DND-41 (cell line): ENCODE data around the gene TXNRD1.

Source experiments
- ATAC-seq: fragments of 200-7000 bp; cut with Tn5 transposase; 3 replicates; pipeline ENCODE4 v1.9.1; 2021; ENCODE audit warnings: low read depth; ENCODE audit not compliant: insufficient read depth
- DNase-seq: peaks from one replicate; pipeline ENCODE4 v3.0.0-alpha.2; 2020
- H2AFZ ChIP-seq: 2 replicates; pipeline ENCODE4 v1.6.0; 2012; ENCODE audit warnings: low read depth, low read length
- H3K27ac ChIP-seq: 2 replicates; pipeline ENCODE4 v1.5.1; 2012; ENCODE audit warnings: low read length, inconsistent platforms
- H3K27me3 ChIP-seq: fragments of 200-600 bp; sonication (generic); 2 replicates; pipeline ENCODE4 v1.6.0; 2012; ENCODE audit warnings: low read length, mild to moderate bottlenecking, inconsistent platforms; ENCODE audit not compliant: insufficient read depth, poor library complexity
- H3K36me3 ChIP-seq: 2 replicates; pipeline ENCODE4 v1.5.1; 2012; ENCODE audit warnings: low read length, inconsistent platforms; ENCODE audit not compliant: insufficient read depth
- H3K4me1 ChIP-seq: 2 replicates; pipeline ENCODE4 v1.5.1; 2012; ENCODE audit warnings: mild to moderate bottlenecking, low read length; ENCODE audit not compliant: insufficient read depth
- H3K4me2 ChIP-seq: 2 replicates; pipeline ENCODE4 v1.6.0; 2012; ENCODE audit warnings: mild to moderate bottlenecking, moderate library complexity, low read length, inconsistent platforms; ENCODE audit not compliant: insufficient read depth
- H3K4me3 ChIP-seq, 2 experiments: fragments of 200-600 bp in 1 of 2; shearing (Covaris generic) in 1 of 2; 2 replicates each; pipeline ENCODE4 v1.5.1; 2012 to 2016; ENCODE audit warnings: inconsistent platforms in 2 of 2, low read length in 2 of 2, mild to moderate bottlenecking in 2 of 2, low read depth in 1 of 2, moderate library complexity in 1 of 2
- H3K79me2 ChIP-seq: 2 replicates; pipeline ENCODE4 v1.6.0; 2012; ENCODE audit warnings: low read length, inconsistent platforms; ENCODE audit not compliant: insufficient read depth
- H3K9ac ChIP-seq: 2 replicates; pipeline ENCODE4 v1.6.0; 2012; ENCODE audit warnings: low read depth, mild to moderate bottlenecking, inconsistent platforms, low read length, moderate library complexity
- H3K9me3 ChIP-seq: 2 replicates; pipeline ENCODE4 v1.5.1; 2012; ENCODE audit warnings: low read length, moderate library complexity, mild to moderate bottlenecking, inconsistent platforms; ENCODE audit not compliant: insufficient read depth, severe bottlenecking
- H4K20me1 ChIP-seq: 2 replicates; pipeline ENCODE4 v1.6.0; 2012; ENCODE audit warnings: low read length; ENCODE audit not compliant: insufficient read depth
- CTCF ChIP-seq: IDR thresholded peaks from 2 replicates; pipeline ENCODE4 v1.5.1; 2012; ENCODE audit warnings: borderline replicate concordance, low read length, moderate library complexity, mild to moderate bottlenecking; ENCODE audit not compliant: poor library complexity, severe bottlenecking; ENCODE audit errors: extremely low read depth
- EZH2 ChIP-seq: IDR thresholded peaks from 3 replicates; pipeline ENCODE4 v1.6.1; 2012; ENCODE audit warnings: borderline replicate concordance, low read depth, mild to moderate bottlenecking, moderate library complexity, low read length, inconsistent platforms; ENCODE audit not compliant: severe bottlenecking

The TXNRD1 gene

DNA sequence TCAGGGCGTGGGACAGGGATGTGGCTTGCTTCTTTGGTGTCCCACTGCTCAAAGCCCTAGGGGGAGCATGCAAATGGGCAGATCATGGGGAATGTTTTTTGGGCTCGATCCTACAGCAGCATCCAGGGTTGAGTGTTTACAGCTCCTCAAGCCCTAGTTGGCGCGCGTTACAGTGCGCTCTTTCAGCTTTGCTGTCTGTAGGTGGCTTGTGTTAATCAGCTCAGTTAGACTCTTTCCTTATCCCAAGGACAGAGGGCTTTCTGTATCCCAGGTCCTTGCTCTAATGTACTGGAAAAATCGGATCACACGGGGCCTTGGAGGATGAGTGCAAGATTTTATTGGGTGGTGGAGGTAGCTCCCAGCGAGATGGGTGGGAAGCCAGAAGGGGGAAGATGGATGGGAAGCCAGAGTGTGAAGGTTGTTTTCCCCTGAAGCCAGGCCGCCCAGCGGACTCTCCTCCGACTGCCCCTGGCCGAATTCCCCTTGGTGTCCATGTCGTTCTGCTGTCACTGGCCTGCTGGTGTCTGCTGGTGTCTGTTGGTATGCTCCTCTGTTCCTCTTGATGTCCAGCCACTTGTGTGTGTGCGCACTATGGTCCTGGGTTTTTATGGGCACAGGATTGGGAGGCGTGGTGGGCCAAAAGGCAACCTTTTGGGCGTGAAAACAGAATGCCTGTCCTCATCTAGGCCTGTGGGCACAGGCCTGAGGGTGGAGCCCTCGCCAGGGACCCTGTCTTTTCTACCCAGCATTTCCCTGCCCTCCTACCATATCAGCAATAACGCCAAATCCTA is 10.7 kb upstream of the TXNRD1 start:
- no peaks in the 10 kb centered on the region for H3K79me2 ChIP-seq
- no peak overlapping the region for H3K4me2 ChIP-seq
- no peaks in the 10 kb centered on the region for H3K36me3 ChIP-seq
- H2AFZ ChIP-seq: no peak overlapping the region
- no peak for DNase-seq
- H3K9me3 ChIP-seq: peaks cover 6% of the 10 kb centered on the region
- H3K9ac ChIP-seq: no peak overlapping the region
- no peaks in the 10 kb centered on the region for H4K20me1 ChIP-seq
- TF ChIP-seq EZH2 (no peak), CTCF (no peak)
- H3K27me3 ChIP-seq: no peaks in the 10 kb centered on the region
- H3K4me1 ChIP-seq: no peaks in the 10 kb centered on the region
- no peak for ATAC-seq
- no peak overlapping the region for H3K27ac ChIP-seq
- H3K4me3 ChIP-seq: no peak overlapping the region

DNA sequence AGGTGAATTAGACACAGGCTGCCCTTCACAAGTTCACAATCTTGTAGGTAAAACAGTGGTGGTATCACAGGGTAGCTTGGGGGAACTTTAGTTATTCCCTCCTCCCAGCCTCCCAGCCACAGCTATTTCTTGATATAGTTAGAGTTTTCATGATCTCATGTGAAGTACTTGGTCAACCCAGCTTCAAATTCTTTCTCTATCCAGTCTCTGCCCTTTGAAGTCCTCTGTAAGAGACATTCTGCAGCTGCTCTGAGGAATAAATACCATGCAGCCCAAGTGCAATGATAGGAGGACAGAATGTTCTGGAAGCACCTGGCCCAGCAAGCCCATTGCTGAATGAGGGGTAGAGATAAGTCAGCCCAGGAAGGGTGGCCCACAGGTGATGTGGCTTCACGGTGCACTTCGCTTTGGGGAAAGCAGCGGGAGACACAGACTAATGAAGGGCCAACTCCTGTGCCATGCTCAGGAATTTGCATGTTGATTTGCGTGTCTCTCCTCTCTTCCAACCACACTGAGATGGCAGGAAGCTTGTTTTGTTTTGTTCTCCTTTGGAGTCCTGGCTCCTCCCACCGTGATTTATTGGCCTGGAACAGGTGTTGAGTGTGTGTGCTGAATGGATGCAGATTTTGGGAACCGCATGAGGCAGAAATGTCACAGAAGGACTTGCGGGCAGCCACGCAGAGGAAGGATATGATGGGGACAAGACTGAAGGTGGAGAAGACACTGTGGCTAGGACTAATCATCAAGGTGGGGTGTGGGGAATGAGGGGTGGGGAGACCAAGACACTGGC is 8.0 kb upstream of the TXNRD1 start:
- H3K79me2 ChIP-seq: no peaks in the 10 kb centered on the region
- H3K4me3 ChIP-seq: no peak overlapping the region
- ATAC-seq (no peak), DNase-seq (no peak)
- H3K4me2 ChIP-seq: no peak overlapping the region
- no peaks in the 10 kb centered on the region for H3K36me3 ChIP-seq
- H3K9me3 ChIP-seq: no peaks in the 10 kb centered on the region
- no peak overlapping the region for H3K27ac ChIP-seq
- H4K20me1 ChIP-seq: no peaks in the 10 kb centered on the region
- no peak for TF ChIP-seq EZH2
- TF ChIP-seq CTCF: no peak
- H3K27me3 ChIP-seq: no peaks in the 10 kb centered on the region
- no peak overlapping the region for H3K9ac ChIP-seq
- H2AFZ ChIP-seq: no peak overlapping the region
- H3K4me1 ChIP-seq: no peaks in the 10 kb centered on the region

DNA sequence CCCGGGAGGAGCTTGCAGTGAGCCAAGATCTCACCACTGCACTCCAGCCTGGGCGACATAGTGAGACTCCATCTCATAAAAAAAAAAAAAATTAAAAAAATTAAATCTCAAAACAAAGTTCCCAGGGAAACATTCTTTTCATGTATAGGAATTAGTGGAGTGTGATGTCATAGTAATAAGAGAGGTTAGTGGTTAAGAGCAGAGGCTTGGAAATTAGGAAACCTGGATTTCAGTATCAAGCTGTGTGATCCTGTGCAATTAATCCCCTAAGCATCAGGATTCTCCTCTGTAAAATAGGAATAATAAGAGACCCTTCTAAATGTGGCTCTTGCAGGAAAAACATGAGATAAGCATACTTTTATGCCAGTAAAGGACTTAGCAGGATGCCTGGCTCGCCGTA is 3.1 kb upstream of the TXNRD1 start:
- Histone ChIP-seq H3K4me1 (no peaks in the 10 kb centered on the region), H3K4me3 (no peak overlapping the region), H4K20me1 (no peaks in the 10 kb centered on the region), H3K9me3 (no peaks in the 10 kb centered on the region), H3K79me2 (no peaks in the 10 kb centered on the region), H3K27me3 (no peaks in the 10 kb centered on the region), H3K9ac (no peak overlapping the region), H3K4me2 (no peak overlapping the region), H3K36me3 (no peaks in the 10 kb centered on the region), H2AFZ (no peak overlapping the region), H3K27ac (no peak overlapping the region)
- no peak for DNase-seq
- ATAC-seq: no peak
- TF ChIP-seq CTCF: no peak
- no peak for TF ChIP-seq EZH2
